Measurements from ENCODE around the gene JARID2. TPM values are rescaled to one million over a fixed set of nuclear protein-coding genes. Genes with fewer than 3 reads are reported as not detected.

The JARID2 gene
- total RNA-seq, 1 experiment from 2014 or later, result 23.6 TPM

- TF ChIP-seq POLR2AphosphoS5 (IDR thresholded peaks at IDR 0.05; ENCODE audit: low read depth, low read length) (no peak), ZNF274 (IDR thresholded peaks at IDR 0.05; ENCODE audit: low read depth, low read length) (no peak), ATF3 (IDR thresholded peaks at IDR 0.05) (no peak), RAD21 (IDR thresholded peaks at IDR 0.05; ENCODE audit: low read depth) (peak; percentile 47), JUND (IDR thresholded peaks at IDR 0.05) (no peak), MAX (IDR thresholded peaks at IDR 0.05) (no peak)
These were observed 39.9 kb downstream of the JARID2 start (continued) for GRCh38 chr6:15285682-15286294.

GRCh38 chr6:15287670-15288375 is 42.0 kb downstream of the JARID2 start:
- no peaks in the 10 kb centered on the region for H4K20me1 ChIP-seq (ENCODE audit: insufficient read depth)
- DNase-seq (ENCODE audit: low read depth, low spot score), result no peak
- no TSS peak for BruUV-seq (replicated peaks)
- no peaks in the 10 kb centered on the region for H3K9me3 ChIP-seq (ENCODE audit: control insufficient read depth in 1 of 2, insufficient read depth in 1 of 2, low read depth in 1 of 2, low read length in 2 of 2)
- ChIA-PET CTCF (no interaction called here), POLR2A (interaction anchor here (0.9 kb wide), 1 partner anchor 12 kb away, joined by 3 read pairs; no protein-coding TSS in a partner anchor), RAD21 (ENCODE audit: low non-redundant PET in 1 of 2, low total read pairs in 2 of 2, uncharacterized antibody in 2 of 2, unreplicated experiment in 2 of 2) (no interaction called here)
- no peak overlapping the region for H3K4me2 ChIP-seq (ENCODE audit: low read length)
- peaks cover 35 to 67% of the 10 kb centered on the region in 2 experiments for H3K4me1 ChIP-seq (ENCODE audit: control insufficient read depth in 1 of 2, insufficient read depth in 2 of 2, low read length in 2 of 2)
- intact Hi-C loops (cut with micrococcal nuclease), result no loop called here
- H2AFZ ChIP-seq (ENCODE audit: low read depth, low read length, poor library complexity, severe bottlenecking), result no peak overlapping the region
- TF ChIP-seq ATF3 (IDR thresholded peaks at IDR 0.05) (no peak), SP1 (IDR thresholded peaks at IDR 0.05; ENCODE audit: low read depth) (no peak), SIN3A (IDR thresholded peaks at IDR 0.05; ENCODE audit: low read depth) (no peak), CBX3 (IDR thresholded peaks at IDR 0.05; ENCODE audit: low read depth) (no peak), JUND (IDR thresholded peaks at IDR 0.05) (no peak), TCF7L2 (IDR thresholded peaks at IDR 0.05; ENCODE audit: borderline replicate concordance, extremely low read depth, insufficient read depth, insufficient read length) (no peak), POLR2AphosphoS5 (IDR thresholded peaks at IDR 0.05; ENCODE audit: low read depth, low read length) (no peak), ZNF274 (IDR thresholded peaks at IDR 0.05; ENCODE audit: low read depth, low read length) (no peak), CTCF (IDR thresholded peaks at IDR 0.05 in 2 of 3, conservative IDR thresholded peaks at IDR 0.05 in 1 of 3; ENCODE audit: borderline replicate concordance in 1 of 3, insufficient read depth in 1 of 3, low read depth in 2 of 3, low read length in 2 of 3) (no peak)
- H3K9me2 ChIP-seq (ENCODE audit: insufficient read depth), result no peaks in the 10 kb centered on the region
- peaks cover 81% of the 10 kb centered on the region for H3K79me2 ChIP-seq (ENCODE audit: insufficient read depth, low read length)
- H3K4me3 ChIP-seq (replicated peaks in 1 of 2; ENCODE audit: low read depth in 1 of 2, low read length in 2 of 2), result no peak overlapping the region
- H3K27me3 ChIP-seq (ENCODE audit: insufficient read depth, low read length), result no peaks in the 10 kb centered on the region
- no peak for ATAC-seq
- H3K36me3 ChIP-seq (ENCODE audit: control insufficient read depth in 1 of 2, insufficient read depth in 2 of 2, low read length in 2 of 2), result no peaks in the 10 kb centered on the region
- H3K27ac ChIP-seq (ENCODE audit: low read depth, low read length), result no peak overlapping the region
- H3K9ac ChIP-seq (ENCODE audit: low read length), result no peak overlapping the region
